GM23338 (cell line): ENCODE data around the gene MED20. TPM values are rescaled to one million over a fixed set of nuclear protein-coding genes. Genes with fewer than 3 reads are reported as not detected.

Source experiments
- ATAC-seq: fragments of 200-7000 bp; cut with Tn5 transposase; 3 replicates; pipeline ENCODE4 v1.9.1; 2020
- DNase-seq: peaks from one replicate; pipeline ENCODE4 v3.0.0-alpha.2; 2015; ENCODE audit warnings: low spot score
- H2AFZ ChIP-seq: fragments of 200-600 bp; sonication (generic); 2 replicates; pipeline ENCODE4 v1.8.0; 2016; ENCODE audit warnings: antibody characterized with exemption, mild to moderate bottlenecking, moderate library complexity
- H3F3A ChIP-seq: fragments of 200-600 bp; sonication (generic); replicated peaks from 2 replicates; pipeline ENCODE4 v1.8.0; 2017; ENCODE audit warnings: antibody characterized with exemption, mixed run types, low read depth
- H3K27ac ChIP-seq: fragments of 200-600 bp; sonication (generic); 2 replicates; pipeline ENCODE4 v1.6.1; 2016; ENCODE audit warnings: low read depth
- H3K27me3 ChIP-seq: fragments of 200-600 bp; sonication (generic); 2 replicates; pipeline ENCODE4 v1.8.0; 2016; ENCODE audit warnings: mild to moderate bottlenecking, mixed run types, moderate library complexity; ENCODE audit not compliant: insufficient read depth
- H3K36me3 ChIP-seq: fragments of 200-600 bp; sonication (generic); 2 replicates; pipeline ENCODE4 v1.8.0; 2016; ENCODE audit warnings: mild to moderate bottlenecking; ENCODE audit not compliant: insufficient read depth
- H3K4me1 ChIP-seq: fragments of 200-600 bp; sonication (generic); 2 replicates; pipeline ENCODE4 v1.8.0; 2016; ENCODE audit warnings: mild to moderate bottlenecking, moderate library complexity; ENCODE audit not compliant: insufficient read depth
- H3K4me2 ChIP-seq: fragments of 200-600 bp; sonication (generic); 2 replicates; pipeline ENCODE4 v1.7.1; 2017; ENCODE audit warnings: mixed run types
- H3K4me3 ChIP-seq: fragments of 200-600 bp; sonication (generic); 2 replicates; pipeline ENCODE4 v1.6.1; 2016; ENCODE audit warnings: mixed run types
- H3K79me2 ChIP-seq: fragments of 200-600 bp; sonication (generic); replicated peaks from 2 replicates; pipeline ENCODE4 v1.8.0; 2017; ENCODE audit warnings: mild to moderate bottlenecking; ENCODE audit not compliant: insufficient read depth
- H3K9me2 ChIP-seq: fragments of 200-600 bp; sonication (generic); 2 replicates; pipeline ENCODE4 v1.8.0; 2017; ENCODE audit not compliant: insufficient read depth
- H4K20me1 ChIP-seq: fragments of 200-600 bp; sonication (generic); replicated peaks from 2 replicates; pipeline ENCODE4 v1.8.0; 2017; ENCODE audit warnings: mild to moderate bottlenecking; ENCODE audit not compliant: insufficient read depth
- H3K27ac Mint-ChIP-seq: 2 replicates; pipeline ENCODE4 v1.8.0; 2020; ENCODE audit warnings: inconsistent platforms, mild to moderate bottlenecking, moderate library complexity, mixed read lengths
- H3K27me3 Mint-ChIP-seq: 3 replicates; pipeline ENCODE4 v1.8.0; 2022; ENCODE audit warnings: low read depth, mild to moderate bottlenecking, moderate library complexity, mixed read lengths, inconsistent platforms; ENCODE audit not compliant: insufficient read depth, poor library complexity
- H3K36me3 Mint-ChIP-seq: 3 replicates; pipeline ENCODE4 v1.8.0; 2021; ENCODE audit warnings: low read depth, mild to moderate bottlenecking, inconsistent platforms, moderate library complexity, mixed read lengths
- H3K4me1 Mint-ChIP-seq: 3 replicates; pipeline ENCODE4 v1.8.0; 2020; ENCODE audit warnings: mild to moderate bottlenecking, inconsistent platforms, mixed read lengths
- H3K4me3 Mint-ChIP-seq: 3 replicates; pipeline ENCODE4 v1.8.0; 2021; ENCODE audit warnings: moderate library complexity, mild to moderate bottlenecking, inconsistent platforms, mixed read lengths
- H3K9me3 Mint-ChIP-seq: 3 replicates; pipeline ENCODE4 v1.8.0; 2020; ENCODE audit warnings: moderate library complexity, mild to moderate bottlenecking, inconsistent platforms, mixed read lengths
- EZH2phosphoT487 ChIP-seq: fragments of 200-600 bp; sonication (generic); IDR thresholded peaks from one replicate; pipeline ENCODE4 v1.8.1; 2018; ENCODE audit warnings: antibody characterized with exemption; ENCODE audit not compliant: unreplicated experiment
- JUNB ChIP-seq: IDR thresholded peaks from one replicate; pipeline ENCODE4 v1.6.1; 2016; ENCODE audit warnings: antibody characterized with exemption; ENCODE audit not compliant: unreplicated experiment
- NANOG ChIP-seq: IDR thresholded peaks from 2 replicates; pipeline ENCODE4 v1.6.1; 2016; ENCODE audit warnings: antibody characterized with exemption, borderline replicate concordance
- STAT1 ChIP-seq: IDR thresholded peaks from one replicate; pipeline ENCODE4 v1.6.1; 2016; ENCODE audit warnings: antibody characterized with exemption; ENCODE audit not compliant: unreplicated experiment
- ZNF114 ChIP-seq: fragments of 250-450 bp; sonication (Bioruptor Pico); IDR thresholded peaks from 2 replicates; pipeline ENCODE4 v1.5.0; 2020; ENCODE audit warnings: mild to moderate bottlenecking, moderate library complexity
- polyA plus RNA-seq: library from polyadenylated mRNA; unstranded; fragments of >200 nt; fragmentation: Nextera tagmentation; extraction: Ambion mirVana; gene quantifications from 2 replicates; pipeline ENCODE4 v1.2.1, GENCODE V29; 2016
- total RNA-seq: library from RNA; depleted of rRNA; stranded (reverse); fragments of >200 nt; shearing (Covaris generic); gene quantifications from 2 replicates; pipeline ENCODE4 v1.2.3, GENCODE V29; 2014
- TF ChIP-seq, protein P1 (sequence below), 2 experiments: fragments of 200-600 bp in 1 of 2; sonication (generic) in 1 of 2; conservative IDR thresholded peaks; 2 replicates each; pipeline versions ENCODE4 v1.5.1 to v1.6.1; 2016 to 2017; ENCODE audit warnings: antibody characterized with exemption in 2 of 2, low read depth in 2 of 2, mild to moderate bottlenecking in 2 of 2, moderate library complexity in 1 of 2
- TF ChIP-seq, protein P2 (sequence below): fragments of 250-450 bp; sonication (Bioruptor Pico); IDR thresholded peaks from 2 replicates; pipeline ENCODE4 v1.5.0; 2020; ENCODE audit warnings: mild to moderate bottlenecking, moderate library complexity

MED20 gene
- total and polyA plus RNA-seq, 2 experiments from 2014 or later: 20.1 to 39.3 TPM

DNA sequence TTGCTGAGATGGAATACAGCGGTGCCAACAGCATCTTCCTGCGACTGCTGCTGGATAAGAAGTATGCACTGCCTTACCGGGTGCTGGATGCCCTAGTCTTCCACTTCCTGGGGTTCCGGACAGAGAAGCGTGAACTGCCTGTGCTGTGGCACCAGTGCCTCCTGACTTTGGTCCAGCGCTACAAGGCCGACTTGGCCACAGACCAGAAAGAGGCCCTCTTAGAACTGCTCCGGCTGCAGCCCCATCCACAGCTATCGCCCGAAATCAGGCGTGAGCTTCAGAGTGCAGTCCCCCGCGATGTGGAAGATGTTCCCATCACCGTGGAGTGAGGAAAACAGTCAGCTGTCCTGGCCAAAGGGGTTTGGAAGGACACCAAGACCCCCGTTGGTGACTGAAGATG is 11.4 kb upstream of the MED20 start:
- H3K4me2 ChIP-seq: no peak overlapping the region
- ATAC-seq (no peak), DNase-seq (no peak)
- peaks cover 49% of the 10 kb centered on the region for H4K20me1 ChIP-seq
- Mint-ChIP-seq H3K36me3 (peaks cover 81% of the 10 kb centered on the region), H3K4me1 (peaks cover 8% of the 10 kb centered on the region; the same call in 2 of the 3 replicates), H3K27ac (no peak overlapping the region), H3K27me3 (peaks cover 9% of the 10 kb centered on the region), H3K4me3 (no peak overlapping the region), H3K9me3 (no peaks in the 10 kb centered on the region)
- H2AFZ ChIP-seq: no peak overlapping the region
- H3K27ac ChIP-seq: no peak overlapping the region
- peaks cover 13% of the 10 kb centered on the region; the same call in 1 of the 2 replicates for H3K79me2 ChIP-seq
- H3K9me2 ChIP-seq: no peaks in the 10 kb centered on the region
- peaks cover 61% of the 10 kb centered on the region for H3K36me3 ChIP-seq
- peaks cover 39% of the 10 kb centered on the region; the same call in 1 of the 2 replicates for H3F3A ChIP-seq
- no peaks in the 10 kb centered on the region for H3K27me3 ChIP-seq
- no peak overlapping the region for H3K4me3 ChIP-seq
- TF ChIP-seq ZNF114 (no peak), NANOG (no peak)
- TF ChIP-seq, protein P1, sequence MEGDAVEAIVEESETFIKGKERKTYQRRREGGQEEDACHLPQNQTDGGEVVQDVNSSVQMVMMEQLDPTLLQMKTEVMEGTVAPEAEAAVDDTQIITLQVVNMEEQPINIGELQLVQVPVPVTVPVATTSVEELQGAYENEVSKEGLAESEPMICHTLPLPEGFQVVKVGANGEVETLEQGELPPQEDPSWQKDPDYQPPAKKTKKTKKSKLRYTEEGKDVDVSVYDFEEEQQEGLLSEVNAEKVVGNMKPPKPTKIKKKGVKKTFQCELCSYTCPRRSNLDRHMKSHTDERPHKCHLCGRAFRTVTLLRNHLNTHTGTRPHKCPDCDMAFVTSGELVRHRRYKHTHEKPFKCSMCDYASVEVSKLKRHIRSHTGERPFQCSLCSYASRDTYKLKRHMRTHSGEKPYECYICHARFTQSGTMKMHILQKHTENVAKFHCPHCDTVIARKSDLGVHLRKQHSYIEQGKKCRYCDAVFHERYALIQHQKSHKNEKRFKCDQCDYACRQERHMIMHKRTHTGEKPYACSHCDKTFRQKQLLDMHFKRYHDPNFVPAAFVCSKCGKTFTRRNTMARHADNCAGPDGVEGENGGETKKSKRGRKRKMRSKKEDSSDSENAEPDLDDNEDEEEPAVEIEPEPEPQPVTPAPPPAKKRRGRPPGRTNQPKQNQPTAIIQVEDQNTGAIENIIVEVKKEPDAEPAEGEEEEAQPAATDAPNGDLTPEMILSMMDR (conservative IDR thresholded peaks at IDR 0.05; ENCODE audit: low read depth in 2 of 2): no peak
- H3K4me1 ChIP-seq: 0 out of 2 replicates have a peak, but pooled peaks cover 8% of the 10 kb centered on the region

DNA sequence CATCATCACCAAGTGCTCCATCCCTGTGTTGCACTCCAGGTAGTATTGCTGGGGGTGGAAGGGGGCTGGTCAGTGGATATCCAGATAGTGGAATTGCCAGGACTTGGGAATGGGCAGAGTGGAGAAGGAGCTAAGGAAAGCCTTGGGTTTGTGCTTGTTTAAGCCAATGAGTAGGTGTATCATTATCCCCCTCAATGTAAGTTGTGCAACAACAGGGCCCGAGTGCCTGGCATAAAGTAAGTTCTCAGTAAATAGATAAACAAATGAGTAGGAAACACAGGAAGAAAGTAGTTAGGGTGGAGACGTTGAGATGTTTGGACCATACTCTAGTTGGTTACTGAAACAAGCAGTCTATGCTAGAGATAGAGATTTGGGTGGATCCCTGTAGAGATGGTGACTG is 10.9 kb upstream of the MED20 start:
- Histone ChIP-seq H4K20me1 (peaks cover 55% of the 10 kb centered on the region), H3K36me3 (peaks cover 64% of the 10 kb centered on the region), H3K4me3 (no peak overlapping the region), H2AFZ (no peak overlapping the region), H3K79me2 (peaks cover 17% of the 10 kb centered on the region; the same call in 1 of the 2 replicates), H3K27ac (no peak overlapping the region), H3F3A (peaks cover 38% of the 10 kb centered on the region; the same call in 1 of the 2 replicates), H3K4me2 (no peak overlapping the region), H3K27me3 (no peaks in the 10 kb centered on the region), H3K9me2 (no peaks in the 10 kb centered on the region), H3K4me1 (0 out of 2 replicates have a peak, but pooled peaks cover 8% of the 10 kb centered on the region)
- no peak for TF ChIP-seq STAT1
- TF ChIP-seq JUNB: no peak
- TF ChIP-seq EZH2phosphoT487: no peak
- TF ChIP-seq, protein P2, sequence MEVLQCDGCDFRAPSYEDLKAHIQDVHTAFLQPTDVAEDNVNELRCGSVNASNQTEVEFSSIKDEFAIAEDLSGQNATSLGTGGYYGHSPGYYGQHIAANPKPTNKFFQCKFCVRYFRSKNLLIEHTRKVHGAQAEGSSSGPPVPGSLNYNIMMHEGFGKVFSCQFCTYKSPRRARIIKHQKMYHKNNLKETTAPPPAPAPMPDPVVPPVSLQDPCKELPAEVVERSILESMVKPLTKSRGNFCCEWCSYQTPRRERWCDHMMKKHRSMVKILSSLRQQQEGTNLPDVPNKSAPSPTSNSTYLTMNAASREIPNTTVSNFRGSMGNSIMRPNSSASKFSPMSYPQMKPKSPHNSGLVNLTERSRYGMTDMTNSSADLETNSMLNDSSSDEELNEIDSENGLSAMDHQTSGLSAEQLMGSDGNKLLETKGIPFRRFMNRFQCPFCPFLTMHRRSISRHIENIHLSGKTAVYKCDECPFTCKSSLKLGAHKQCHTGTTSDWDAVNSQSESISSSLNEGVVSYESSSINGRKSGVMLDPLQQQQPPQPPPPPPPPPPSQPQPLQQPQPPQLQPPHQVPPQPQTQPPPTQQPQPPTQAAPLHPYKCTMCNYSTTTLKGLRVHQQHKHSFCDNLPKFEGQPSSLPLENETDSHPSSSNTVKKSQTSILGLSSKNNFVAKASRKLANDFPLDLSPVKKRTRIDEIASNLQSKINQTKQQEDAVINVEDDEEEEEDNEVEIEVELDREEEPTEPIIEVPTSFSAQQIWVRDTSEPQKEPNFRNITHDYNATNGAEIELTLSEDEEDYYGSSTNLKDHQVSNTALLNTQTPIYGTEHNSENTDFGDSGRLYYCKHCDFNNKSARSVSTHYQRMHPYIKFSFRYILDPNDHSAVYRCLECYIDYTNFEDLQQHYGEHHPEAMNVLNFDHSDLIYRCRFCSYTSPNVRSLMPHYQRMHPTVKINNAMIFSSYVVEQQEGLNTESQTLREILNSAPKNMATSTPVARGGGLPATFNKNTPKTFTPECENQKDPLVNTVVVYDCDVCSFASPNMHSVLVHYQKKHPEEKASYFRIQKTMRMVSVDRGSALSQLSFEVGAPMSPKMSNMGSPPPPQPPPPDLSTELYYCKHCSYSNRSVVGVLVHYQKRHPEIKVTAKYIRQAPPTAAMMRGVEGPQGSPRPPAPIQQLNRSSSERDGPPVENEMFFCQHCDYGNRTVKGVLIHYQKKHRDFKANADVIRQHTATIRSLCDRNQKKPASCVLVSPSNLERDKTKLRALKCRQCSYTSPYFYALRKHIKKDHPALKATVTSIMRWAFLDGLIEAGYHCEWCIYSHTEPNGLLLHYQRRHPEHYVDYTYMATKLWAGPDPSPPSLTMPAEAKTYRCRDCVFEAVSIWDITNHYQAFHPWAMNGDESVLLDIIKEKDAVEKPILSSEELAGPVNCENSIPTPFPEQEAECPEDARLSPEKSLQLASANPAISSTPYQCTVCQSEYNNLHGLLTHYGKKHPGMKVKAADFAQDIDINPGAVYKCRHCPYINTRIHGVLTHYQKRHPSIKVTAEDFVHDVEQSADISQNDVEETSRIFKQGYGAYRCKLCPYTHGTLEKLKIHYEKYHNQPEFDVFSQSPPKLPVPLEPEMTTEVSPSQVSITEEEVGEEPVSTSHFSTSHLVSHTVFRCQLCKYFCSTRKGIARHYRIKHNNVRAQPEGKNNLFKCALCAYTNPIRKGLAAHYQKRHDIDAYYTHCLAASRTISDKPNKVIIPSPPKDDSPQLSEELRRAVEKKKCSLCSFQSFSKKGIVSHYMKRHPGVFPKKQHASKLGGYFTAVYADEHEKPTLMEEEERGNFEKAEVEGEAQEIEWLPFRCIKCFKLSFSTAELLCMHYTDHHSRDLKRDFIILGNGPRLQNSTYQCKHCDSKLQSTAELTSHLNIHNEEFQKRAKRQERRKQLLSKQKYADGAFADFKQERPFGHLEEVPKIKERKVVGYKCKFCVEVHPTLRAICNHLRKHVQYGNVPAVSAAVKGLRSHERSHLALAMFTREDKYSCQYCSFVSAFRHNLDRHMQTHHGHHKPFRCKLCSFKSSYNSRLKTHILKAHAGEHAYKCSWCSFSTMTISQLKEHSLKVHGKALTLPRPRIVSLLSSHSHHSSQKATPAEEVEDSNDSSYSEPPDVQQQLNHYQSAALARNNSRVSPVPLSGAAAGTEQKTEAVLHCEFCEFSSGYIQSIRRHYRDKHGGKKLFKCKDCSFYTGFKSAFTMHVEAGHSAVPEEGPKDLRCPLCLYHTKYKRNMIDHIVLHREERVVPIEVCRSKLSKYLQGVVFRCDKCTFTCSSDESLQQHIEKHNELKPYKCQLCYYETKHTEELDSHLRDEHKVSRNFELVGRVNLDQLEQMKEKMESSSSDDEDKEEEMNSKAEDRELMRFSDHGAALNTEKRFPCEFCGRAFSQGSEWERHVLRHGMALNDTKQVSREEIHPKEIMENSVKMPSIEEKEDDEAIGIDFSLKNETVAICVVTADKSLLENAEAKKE (CRISPR knock-in tag): no peak
- DNase-seq: no peak
- Mint-ChIP-seq H3K27me3 (peaks cover 9% of the 10 kb centered on the region), H3K4me1 (peaks cover 8% of the 10 kb centered on the region; the same call in 2 of the 3 replicates), H3K36me3 (peaks cover 82% of the 10 kb centered on the region), H3K9me3 (no peaks in the 10 kb centered on the region), H3K4me3 (no peak overlapping the region), H3K27ac (no peak overlapping the region)
- ATAC-seq: no peak
